IMR-90 (cell line): ENCODE measurements around the gene SLC17A9. TPM values are rescaled to one million over a fixed set of nuclear protein-coding genes. Genes with fewer than 3 reads are reported as not detected.

Source experiments
- polyA plus RNA-seq, 3 experiments: library from polyadenylated mRNA; depleted of rRNA; stranded (reverse); fragments of >200 nt; gene quantifications; 2 replicates each; pipeline ENCODE4 v1.2.3, GENCODE V29; 2012; ENCODE audit warnings: low replicate concordance in 1 of 3
- total RNA-seq: library from RNA; depleted of rRNA; stranded (reverse); fragments of >200 nt; gene quantifications from 2 replicates; pipeline ENCODE4 v1.2.3, GENCODE V29; 2012; rRNA removed

Gene SLC17A9
- total and polyA plus RNA-seq, 2 of the 4 experiments (the other 2 are of a cell fraction), result 2.2 to 14.4 TPM

Other genes with a start within 250 kb of the SLC17A9 start
- gene NTSR1, start 243.9 kb upstream of the SLC17A9 start, total RNA-seq, result 0.54 and 0.56 TPM in 2 replicates
- 1.8 and 2.3 TPM in 2 replicates for gene NTSR1, start 243.9 kb upstream of the SLC17A9 start, polyA plus RNA-seq (2012; rRNA removed)
- gene MRGBP, start 156.2 kb upstream of the SLC17A9 start, total RNA-seq, result 18.3 and 21.9 TPM in 2 replicates
- gene MRGBP, start 156.2 kb upstream of the SLC17A9 start, polyA plus RNA-seq (2012; rRNA removed), result 15.5 and 17.7 TPM in 2 replicates
- gene OGFR, start 147.9 kb upstream of the SLC17A9 start, total RNA-seq, result 22.4 and 26.9 TPM in 2 replicates
- gene OGFR, start 147.9 kb upstream of the SLC17A9 start, polyA plus RNA-seq (2012; rRNA removed), result 30.1 and 38.2 TPM in 2 replicates
- gene COL9A3, start 135.7 kb upstream of the SLC17A9 start, total RNA-seq, result 0.28 and 0.36 TPM in 2 replicates
- 1.4 TPM in 2 replicates for gene COL9A3, start 135.7 kb upstream of the SLC17A9 start, polyA plus RNA-seq (2012; rRNA removed)
- 8.2 and 8.3 TPM in 2 replicates for gene TCFL5, start 90.9 kb upstream of the SLC17A9 start, total RNA-seq
- gene TCFL5, start 90.9 kb upstream of the SLC17A9 start, polyA plus RNA-seq (2012; rRNA removed), result 5.6 and 6.0 TPM in 2 replicates
- 28.1 and 38.3 TPM in 2 replicates for gene DIDO1, start 26.2 kb upstream of the SLC17A9 start, total RNA-seq
- gene DIDO1, start 26.2 kb upstream of the SLC17A9 start, polyA plus RNA-seq (2012; rRNA removed), result 17.5 and 21.8 TPM in 2 replicates
- 33.9 and 36.4 TPM in 2 replicates for gene GID8, start 14.6 kb upstream of the SLC17A9 start, total RNA-seq
- gene GID8, start 14.6 kb upstream of the SLC17A9 start, polyA plus RNA-seq (2012; rRNA removed), result 18.8 and 21.5 TPM in 2 replicates
- not detected in 2 replicates for gene BHLHE23, start 54.3 kb downstream of the SLC17A9 start, total RNA-seq
- not detected in 2 replicates for gene BHLHE23, start 54.3 kb downstream of the SLC17A9 start, polyA plus RNA-seq (2012; rRNA removed)